Osteoblast (primary cell): ENCODE results near the gene CACNB2. TPM values are rescaled to one million over a fixed set of nuclear protein-coding genes. Genes with fewer than 3 reads are reported as not detected.

Source experiments
- DNase-seq: peaks from one replicate; pipeline ENCODE4 v3.0.0; 2011; ENCODE audit warnings: low spot score, mixed read lengths; ENCODE audit not compliant: insufficient read length; ENCODE audit errors: missing footprints
- H2AFZ ChIP-seq: 2 replicates; pipeline ENCODE4 v1.6.0; 2011; ENCODE audit warnings: mild to moderate bottlenecking, low read length
- H3K27ac ChIP-seq: 2 replicates; pipeline ENCODE4 v1.5.1; 2011; ENCODE audit warnings: mild to moderate bottlenecking, low read depth, low read length, moderate library complexity
- H3K27me3 ChIP-seq: 2 replicates; pipeline ENCODE4 v1.6.0; 2012; ENCODE audit warnings: mild to moderate bottlenecking, control low read depth, inconsistent platforms, low read length, moderate library complexity; ENCODE audit not compliant: insufficient read depth
- H3K36me3 ChIP-seq: 2 replicates; pipeline ENCODE4 v1.5.1; 2011; ENCODE audit warnings: mild to moderate bottlenecking, low read length, control low read depth, moderate library complexity; ENCODE audit not compliant: insufficient read depth
- H3K4me1 ChIP-seq: 2 replicates; pipeline ENCODE4 v1.5.1; 2011; ENCODE audit warnings: mild to moderate bottlenecking, low read length, control low read depth, moderate library complexity; ENCODE audit not compliant: insufficient read depth
- H3K4me2 ChIP-seq: 2 replicates; pipeline ENCODE4 v1.6.0; 2011; ENCODE audit warnings: mild to moderate bottlenecking, low read length; ENCODE audit not compliant: insufficient read depth
- H3K4me3 ChIP-seq: fragments of 200-600 bp; sonication (generic); 3 replicates; pipeline ENCODE4 v1.5.1; 2012; ENCODE audit warnings: mild to moderate bottlenecking, low read length, inconsistent platforms; ENCODE audit not compliant: insufficient read depth
- H3K79me2 ChIP-seq: 2 replicates; pipeline ENCODE4 v1.6.0; 2012; ENCODE audit warnings: mild to moderate bottlenecking, low read length, control low read depth, inconsistent platforms; ENCODE audit not compliant: insufficient read depth
- H3K9me3 ChIP-seq: 2 replicates; pipeline ENCODE4 v1.5.1; 2011; ENCODE audit warnings: low read depth, low read length, control low read depth
- H4K20me1 ChIP-seq: 2 replicates; pipeline ENCODE4 v1.6.0; 2012; ENCODE audit warnings: mild to moderate bottlenecking, low read length, control low read depth; ENCODE audit not compliant: insufficient read depth
- total RNA-seq: library from RNA; depleted of rRNA; stranded (reverse); fragments of >200 nt; gene quantifications from 2 replicates; pipeline ENCODE4 v1.2.3, GENCODE V29; 2012
- TF ChIP-seq, protein P1 (sequence below): IDR thresholded peaks from 2 replicates; pipeline ENCODE4 v1.5.1; 2011; ENCODE audit warnings: mild to moderate bottlenecking, low read depth, low read length, moderate library complexity; ENCODE audit errors: extremely low read depth

The CACNB2 gene
- total RNA-seq, 1 donor, result under 0.01 TPM

DNA sequence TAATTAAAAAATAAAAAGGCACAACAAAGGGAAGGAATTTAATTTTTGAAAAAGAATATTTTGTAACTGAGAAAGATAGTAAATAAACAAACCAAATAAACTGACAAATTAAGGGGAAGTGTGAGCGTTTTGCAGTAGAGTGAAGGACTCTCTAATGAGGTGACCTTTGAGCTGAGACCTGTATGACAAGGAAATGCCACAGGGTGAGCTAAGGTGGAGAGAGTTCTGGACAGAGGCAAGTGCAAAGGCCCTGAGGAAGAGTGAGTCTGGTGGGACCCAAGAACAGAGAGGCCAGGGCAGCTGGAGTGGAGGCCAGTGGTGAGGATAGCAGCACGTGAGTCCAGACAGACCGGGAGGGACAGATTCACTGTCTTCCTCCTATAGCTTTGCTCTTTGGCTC is 179.4 kb downstream of the CACNB2 start:
- Histone ChIP-seq H3K79me2 (no peaks in the 10 kb centered on the region), H3K9me3 (no peaks in the 10 kb centered on the region), H4K20me1 (no peaks in the 10 kb centered on the region), H3K4me1 (no peaks in the 10 kb centered on the region), H3K36me3 (no peaks in the 10 kb centered on the region), H3K27me3 (no peaks in the 10 kb centered on the region), H3K4me2 (no peak overlapping the region), H3K27ac (no peak overlapping the region), H2AFZ (no peak overlapping the region), H3K4me3 (no peak overlapping the region)
- TF ChIP-seq, protein P1, sequence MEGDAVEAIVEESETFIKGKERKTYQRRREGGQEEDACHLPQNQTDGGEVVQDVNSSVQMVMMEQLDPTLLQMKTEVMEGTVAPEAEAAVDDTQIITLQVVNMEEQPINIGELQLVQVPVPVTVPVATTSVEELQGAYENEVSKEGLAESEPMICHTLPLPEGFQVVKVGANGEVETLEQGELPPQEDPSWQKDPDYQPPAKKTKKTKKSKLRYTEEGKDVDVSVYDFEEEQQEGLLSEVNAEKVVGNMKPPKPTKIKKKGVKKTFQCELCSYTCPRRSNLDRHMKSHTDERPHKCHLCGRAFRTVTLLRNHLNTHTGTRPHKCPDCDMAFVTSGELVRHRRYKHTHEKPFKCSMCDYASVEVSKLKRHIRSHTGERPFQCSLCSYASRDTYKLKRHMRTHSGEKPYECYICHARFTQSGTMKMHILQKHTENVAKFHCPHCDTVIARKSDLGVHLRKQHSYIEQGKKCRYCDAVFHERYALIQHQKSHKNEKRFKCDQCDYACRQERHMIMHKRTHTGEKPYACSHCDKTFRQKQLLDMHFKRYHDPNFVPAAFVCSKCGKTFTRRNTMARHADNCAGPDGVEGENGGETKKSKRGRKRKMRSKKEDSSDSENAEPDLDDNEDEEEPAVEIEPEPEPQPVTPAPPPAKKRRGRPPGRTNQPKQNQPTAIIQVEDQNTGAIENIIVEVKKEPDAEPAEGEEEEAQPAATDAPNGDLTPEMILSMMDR, result no peak
- no peak for DNase-seq

DNA sequence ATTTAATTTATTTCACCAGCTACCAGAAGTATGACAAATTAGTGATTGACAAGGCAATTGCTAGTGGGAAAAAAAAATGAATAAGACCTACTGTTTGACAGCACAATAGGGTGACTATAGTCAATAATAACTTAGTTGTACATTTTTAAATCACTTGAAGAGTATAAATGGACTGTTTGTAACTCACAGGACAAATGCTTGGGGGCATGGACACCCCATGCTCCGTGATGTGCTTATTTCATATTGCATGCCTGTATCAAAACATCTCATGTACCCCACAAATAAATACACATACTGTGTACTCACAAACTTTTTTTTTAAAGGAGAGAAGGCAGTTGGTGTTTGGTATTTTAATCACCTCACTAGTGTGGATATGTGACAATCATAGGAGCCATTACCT is 181.1 kb downstream of the CACNB2 start:
- DNase-seq, result no peak
- H3K9me3 ChIP-seq, result no peaks in the 10 kb centered on the region
- H3K4me1 ChIP-seq, result no peaks in the 10 kb centered on the region
- no peak overlapping the region for H3K27ac ChIP-seq
- H3K4me2 ChIP-seq, result no peak overlapping the region
- no peaks in the 10 kb centered on the region for H4K20me1 ChIP-seq
- H3K27me3 ChIP-seq, result no peaks in the 10 kb centered on the region
- no peak overlapping the region for H2AFZ ChIP-seq
- H3K79me2 ChIP-seq, result no peaks in the 10 kb centered on the region
- TF ChIP-seq, protein P1, result no peak
- no peak overlapping the region for H3K4me3 ChIP-seq
- no peaks in the 10 kb centered on the region for H3K36me3 ChIP-seq

DNA sequence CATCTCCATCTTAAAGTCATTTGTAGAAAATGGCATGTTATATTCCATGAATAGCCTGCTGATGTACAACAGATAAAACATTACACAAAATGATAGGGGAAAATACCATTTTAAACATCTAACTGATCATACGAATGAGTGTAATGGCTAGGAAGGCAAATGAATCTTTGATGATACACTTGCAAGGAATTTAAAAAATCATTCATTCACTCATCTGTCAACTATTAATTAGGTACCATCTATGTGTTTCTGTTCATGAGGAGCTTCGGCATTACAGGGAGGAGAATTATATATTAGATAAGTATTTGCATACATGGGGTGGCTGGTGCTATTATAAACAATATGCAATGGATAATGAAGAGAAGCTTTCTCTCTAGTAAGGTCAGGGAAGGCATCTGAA is 183.7 kb downstream of the CACNB2 start:
- no peak for DNase-seq
- Histone ChIP-seq H3K27me3 (no peaks in the 10 kb centered on the region), H3K27ac (no peak overlapping the region), H3K4me2 (no peak overlapping the region), H3K4me1 (no peaks in the 10 kb centered on the region), H3K36me3 (no peaks in the 10 kb centered on the region), H2AFZ (no peak overlapping the region), H3K79me2 (no peaks in the 10 kb centered on the region), H3K9me3 (no peaks in the 10 kb centered on the region), H4K20me1 (no peaks in the 10 kb centered on the region), H3K4me3 (no peak overlapping the region)
- TF ChIP-seq, protein P1, result no peak

DNA sequence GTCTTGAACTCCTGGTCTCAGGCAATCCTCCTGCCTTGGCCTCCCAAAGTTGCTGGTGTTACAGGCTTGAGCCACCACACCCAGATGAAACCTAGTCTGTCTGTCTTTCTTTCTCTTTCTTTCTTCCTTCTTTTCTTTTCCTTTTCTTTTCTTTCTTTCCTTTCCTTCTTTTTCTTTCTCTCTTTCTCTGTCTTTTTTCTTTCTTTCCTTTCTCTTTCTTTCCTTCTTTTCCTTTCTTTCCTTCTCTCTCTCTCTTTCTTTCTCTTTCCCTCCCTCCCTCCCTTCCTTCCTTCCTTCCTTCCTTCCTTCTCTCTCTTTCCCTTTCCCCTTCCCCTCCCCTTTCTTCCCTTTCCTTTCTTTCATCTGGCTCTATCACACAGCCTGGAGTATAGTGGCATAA is 185.2 kb downstream of the CACNB2 start:
- H3K79me2 ChIP-seq, result no peaks in the 10 kb centered on the region
- H3K36me3 ChIP-seq, result no peaks in the 10 kb centered on the region
- no peak overlapping the region for H3K4me3 ChIP-seq
- no peak overlapping the region for H3K27ac ChIP-seq
- H4K20me1 ChIP-seq, result no peaks in the 10 kb centered on the region
- no peaks in the 10 kb centered on the region for H3K4me1 ChIP-seq
- no peak for DNase-seq
- no peaks in the 10 kb centered on the region for H3K27me3 ChIP-seq
- TF ChIP-seq, protein P1, result no peak
- no peak overlapping the region for H2AFZ ChIP-seq
- H3K4me2 ChIP-seq, result no peak overlapping the region
- H3K9me3 ChIP-seq, result no peaks in the 10 kb centered on the region
